Mammary epithelial cell (primary cell): ENCODE results near the gene ELAC2.

Source experiments
- CTCF ChIP-seq, 2 donors: IDR thresholded peaks in 1 of 2; conservative IDR thresholded peaks in 1 of 2; 2 replicates each; pipeline ENCODE4 v1.5.1; 2011 to 2012; ENCODE audit warnings: inconsistent platforms in 2 of 2, low read length in 2 of 2, mild to moderate bottlenecking in 2 of 2, control low read depth in 1 of 2, low read depth in 1 of 2; ENCODE audit not compliant: insufficient read depth in 1 of 2; ENCODE audit errors: extremely low read depth in 1 of 2
- EZH2 ChIP-seq: IDR thresholded peaks from 2 replicates; pipeline ENCODE4 v1.6.1; 2012; ENCODE audit warnings: low read length, inconsistent platforms, borderline replicate concordance

- no peak for TF ChIP-seq CTCF (conservative IDR thresholded peaks at IDR 0.05 in 1 of 2, IDR thresholded peaks at IDR 0.05 in 1 of 2; ENCODE audit: extremely low read depth in 1 of 2, insufficient read depth in 1 of 2, low read depth in 1 of 2, low read length in 2 of 2)
- TF ChIP-seq EZH2, result no peak
These were observed 12.2 kb upstream of the ELAC2 start for GRCh38 chr17:13030056-13030455.
